Measurements from ENCODE around the gene HEPN1.

Gene HEPN1

GRCh38 chr11:124923296-124923695 lies 4.2 kb downstream of the HEPN1 start:
- Histone ChIP-seq H3K9me3 (ENCODE audit: control insufficient read depth, low read length) (no peaks in the 10 kb centered on the region), H3K27ac (ENCODE audit: insufficient read depth, low read depth, low read length, poor library complexity, severe bottlenecking) (no peak overlapping the region), H3K27me3 (ENCODE audit: control insufficient read depth, insufficient read depth, low read length, poor library complexity, severe bottlenecking) (peaks cover 58% of the 10 kb centered on the region), H3K36me3 (ENCODE audit: control insufficient read depth, insufficient read depth, low read length) (no peaks in the 10 kb centered on the region), H3K4me1 (ENCODE audit: control insufficient read depth, insufficient read depth, low read length) (no peaks in the 10 kb centered on the region), H3K4me3 (ENCODE audit: insufficient read depth, low read depth, low read length) (no peak overlapping the region)

GRCh38 chr11:124928942-124929665 lies 10.1 kb downstream of the HEPN1 start:
- Histone ChIP-seq H3K4me3 (ENCODE audit: insufficient read depth, low read depth, low read length) (no peak overlapping the region), H3K9me3 (ENCODE audit: control insufficient read depth, low read length) (no peaks in the 10 kb centered on the region), H3K27me3 (ENCODE audit: control insufficient read depth, insufficient read depth, low read length, poor library complexity, severe bottlenecking) (peaks cover 10% of the 10 kb centered on the region), H3K4me1 (ENCODE audit: control insufficient read depth, insufficient read depth, low read length) (no peaks in the 10 kb centered on the region), H3K36me3 (ENCODE audit: control insufficient read depth, insufficient read depth, low read length) (no peaks in the 10 kb centered on the region), H3K27ac (ENCODE audit: insufficient read depth, low read depth, low read length, poor library complexity, severe bottlenecking) (no peak overlapping the region)
- 88 to 93% methylated on average over 4 of the region's 4 CpGs for WGBS, 2 experiments

GRCh38 chr11:124930799-124931198 lies 11.7 kb downstream of the HEPN1 start:
- H3K27ac ChIP-seq (ENCODE audit: insufficient read depth, low read depth, low read length, poor library complexity, severe bottlenecking) = no peak overlapping the region
- H3K36me3 ChIP-seq (ENCODE audit: control insufficient read depth, insufficient read depth, low read length) = no peaks in the 10 kb centered on the region
- no peak overlapping the region for H3K4me3 ChIP-seq (ENCODE audit: insufficient read depth, low read depth, low read length)
- peaks cover 7% of the 10 kb centered on the region for H3K4me1 ChIP-seq (ENCODE audit: control insufficient read depth, insufficient read depth, low read length)
- peaks cover 9% of the 10 kb centered on the region for H3K27me3 ChIP-seq (ENCODE audit: control insufficient read depth, insufficient read depth, low read length, poor library complexity, severe bottlenecking)
- no peaks in the 10 kb centered on the region for H3K9me3 ChIP-seq (ENCODE audit: control insufficient read depth, low read length)
- 82 to 100% methylated on average over 1 of the region's 3 CpGs for WGBS, 2 experiments

GRCh38 chr11:124934862-124935547 lies 16.0 kb downstream of the HEPN1 start:
- no peak overlapping the region for H3K4me3 ChIP-seq (ENCODE audit: insufficient read depth, low read depth, low read length)
- H3K4me1 ChIP-seq (ENCODE audit: control insufficient read depth, insufficient read depth, low read length) = peaks cover 13% of the 10 kb centered on the region
- peaks cover 16% of the 10 kb centered on the region for H3K27me3 ChIP-seq (ENCODE audit: control insufficient read depth, insufficient read depth, low read length, poor library complexity, severe bottlenecking)
- H3K36me3 ChIP-seq (ENCODE audit: control insufficient read depth, insufficient read depth, low read length) = no peaks in the 10 kb centered on the region
- 63 to 70% methylated on average over 3 to 4 of the region's 4 CpGs for WGBS, 2 experiments
- no peaks in the 10 kb centered on the region for H3K9me3 ChIP-seq (ENCODE audit: control insufficient read depth, low read length)
- H3K27ac ChIP-seq (ENCODE audit: insufficient read depth, low read depth, low read length, poor library complexity, severe bottlenecking) = no peak overlapping the region

GRCh38 chr11:124935548-124936514 lies 16.8 kb downstream of the HEPN1 start, which contains the start of gene HEPACAM:
TSS of gene HEPACAM (minus strand) at chr11:124936047. CDS start at chr11:124936006, 41 bp downstream.
- Histone ChIP-seq H3K36me3 (ENCODE audit: control insufficient read depth, insufficient read depth, low read length) (no peaks in the 10 kb centered on the region), H3K4me3 (ENCODE audit: insufficient read depth, low read depth, low read length) (no peak within 1 kb of the TSS), H3K27ac (ENCODE audit: insufficient read depth, low read depth, low read length, poor library complexity, severe bottlenecking) (no peak within 1 kb of the TSS), H3K4me1 (ENCODE audit: control insufficient read depth, insufficient read depth, low read length) (peaks cover 13% of the 10 kb centered on the region), H3K9me3 (ENCODE audit: control insufficient read depth, low read length) (no peaks in the 10 kb centered on the region), H3K27me3 (ENCODE audit: control insufficient read depth, insufficient read depth, low read length, poor library complexity, severe bottlenecking) (peaks cover 13% of the 10 kb centered on the region)
- WGBS, 2 experiments = 93 to 94% methylated on average over 18 of the region's 18 CpGs

- Histone ChIP-seq H3K9me3 (ENCODE audit: control insufficient read depth, low read length) (no peaks in the 10 kb centered on the region), H3K36me3 (ENCODE audit: control insufficient read depth, insufficient read depth, low read length) (no peaks in the 10 kb centered on the region), H3K27ac (ENCODE audit: insufficient read depth, low read depth, low read length, poor library complexity, severe bottlenecking) (no peak overlapping the region), H3K4me3 (ENCODE audit: insufficient read depth, low read depth, low read length) (no peak overlapping the region), H3K4me1 (ENCODE audit: control insufficient read depth, insufficient read depth, low read length) (peaks cover 15% of the 10 kb centered on the region), H3K27me3 (ENCODE audit: control insufficient read depth, insufficient read depth, low read length, poor library complexity, severe bottlenecking) (peaks cover 8% of the 10 kb centered on the region)
- 90 to 96% methylated on average over 3 of the region's 3 CpGs for WGBS, 2 experiments
Measured at GRCh38 chr11:124937336-124937935, 18.4 kb downstream of the HEPN1 start.

GRCh38 chr11:124938206-124938765 lies 19.2 kb downstream of the HEPN1 start:
- Histone ChIP-seq H3K4me1 (ENCODE audit: control insufficient read depth, insufficient read depth, low read length) (peaks cover 17% of the 10 kb centered on the region), H3K9me3 (ENCODE audit: control insufficient read depth, low read length) (no peaks in the 10 kb centered on the region), H3K36me3 (ENCODE audit: control insufficient read depth, insufficient read depth, low read length) (no peaks in the 10 kb centered on the region), H3K4me3 (ENCODE audit: insufficient read depth, low read depth, low read length) (no peak overlapping the region), H3K27me3 (ENCODE audit: control insufficient read depth, insufficient read depth, low read length, poor library complexity, severe bottlenecking) (peaks cover 8% of the 10 kb centered on the region), H3K27ac (ENCODE audit: insufficient read depth, low read depth, low read length, poor library complexity, severe bottlenecking) (no peak overlapping the region)
- WGBS, 2 experiments = 95% methylated on average over 4 to 6 of the region's 6 CpGs

- Histone ChIP-seq H3K27me3 (ENCODE audit: control insufficient read depth, insufficient read depth, low read length, poor library complexity, severe bottlenecking) (peaks cover 8% of the 10 kb centered on the region), H3K4me1 (ENCODE audit: control insufficient read depth, insufficient read depth, low read length) (peaks cover 17% of the 10 kb centered on the region), H3K27ac (ENCODE audit: insufficient read depth, low read depth, low read length, poor library complexity, severe bottlenecking) (no peak overlapping the region), H3K9me3 (ENCODE audit: control insufficient read depth, low read length) (no peaks in the 10 kb centered on the region), H3K36me3 (ENCODE audit: control insufficient read depth, insufficient read depth, low read length) (no peaks in the 10 kb centered on the region), H3K4me3 (ENCODE audit: insufficient read depth, low read depth, low read length) (no peak overlapping the region)
- WGBS, 2 experiments = 66 to 67% methylated on average over 6 of the region's 6 CpGs
Measured at GRCh38 chr11:124938970-124939369, 19.9 kb downstream of the HEPN1 start.

- Histone ChIP-seq H3K36me3 (ENCODE audit: control insufficient read depth, insufficient read depth, low read length) (no peaks in the 10 kb centered on the region), H3K4me3 (ENCODE audit: insufficient read depth, low read depth, low read length) (no peak overlapping the region), H3K9me3 (ENCODE audit: control insufficient read depth, low read length) (no peaks in the 10 kb centered on the region), H3K27ac (ENCODE audit: insufficient read depth, low read depth, low read length, poor library complexity, severe bottlenecking) (no peak overlapping the region), H3K27me3 (ENCODE audit: control insufficient read depth, insufficient read depth, low read length, poor library complexity, severe bottlenecking) (no peaks in the 10 kb centered on the region), H3K4me1 (ENCODE audit: control insufficient read depth, insufficient read depth, low read length) (peaks cover 10% of the 10 kb centered on the region)
- WGBS, 2 experiments = no CpG with 5 or more reads among the region's 1 CpG
Measured at GRCh38 chr11:124941703-124942102, 22.7 kb downstream of the HEPN1 start.

Data from ectodermal cell (in vitro differentiated cells).